Uterus (tissue), 2 donors: Measurements from ENCODE around the gene APC2.

Source experiments
- CTCF ChIP-seq, 4 experiments: fragments of 200-600 bp in 2 of 4; fragments of 450-650 bp in 2 of 4; sonication (generic) in 2 of 4; IDR thresholded peaks; one replicate each; pipeline ENCODE4 v1.5.1; 2016 to 2019; ENCODE audit warnings: antibody characterized with exemption in 4 of 4, mild to moderate bottlenecking in 2 of 4, moderate library complexity in 1 of 4
- POLR2A ChIP-seq, 2 donors: fragments of 450-650 bp; IDR thresholded peaks; one replicate each; pipeline ENCODE4 v1.6.1; 2016; ENCODE audit warnings: antibody characterized with exemption in 2 of 2, mild to moderate bottlenecking in 1 of 2, moderate library complexity in 1 of 2

GRCh38 chr19:1425902-1426301, 24.0 kb upstream of the APC2 start:
- TF ChIP-seq CTCF (IDR thresholded peaks at IDR 0.05) (no peak), POLR2A (IDR thresholded peaks at IDR 0.05) (no peak)
